Epithelial cell of proximal tubule (primary cell): Measurements from ENCODE around the gene AKAP13. TPM values are rescaled to one million over a fixed set of nuclear protein-coding genes. Genes with fewer than 3 reads are reported as not detected.
A peak's percentile ranks its signal among the peaks of the same experiment; 100 is the strongest.

Experiments
- DNase-seq: peaks from one replicate; pipeline ENCODE4 v3.0.0-alpha.2; 2011; ENCODE audit warnings: low read depth
- H3K4me3 ChIP-seq: 2 replicates; pipeline ENCODE4 v1.5.1; 2011; ENCODE audit warnings: low read depth, mild to moderate bottlenecking, low read length
- total RNA-seq: library from RNA; depleted of rRNA; stranded (reverse); fragments of >200 nt; gene quantifications from 2 replicates; pipeline ENCODE4 v1.2.3, GENCODE V29; 2015
- TF ChIP-seq, protein P1 (sequence below): conservative IDR thresholded peaks from 2 replicates; pipeline ENCODE4 v1.5.1; 2012; ENCODE audit warnings: low read depth, mild to moderate bottlenecking, low read length

Gene AKAP13
- total RNA-seq, 1 donor from 2014 or later: 40.9 TPM

DNA sequence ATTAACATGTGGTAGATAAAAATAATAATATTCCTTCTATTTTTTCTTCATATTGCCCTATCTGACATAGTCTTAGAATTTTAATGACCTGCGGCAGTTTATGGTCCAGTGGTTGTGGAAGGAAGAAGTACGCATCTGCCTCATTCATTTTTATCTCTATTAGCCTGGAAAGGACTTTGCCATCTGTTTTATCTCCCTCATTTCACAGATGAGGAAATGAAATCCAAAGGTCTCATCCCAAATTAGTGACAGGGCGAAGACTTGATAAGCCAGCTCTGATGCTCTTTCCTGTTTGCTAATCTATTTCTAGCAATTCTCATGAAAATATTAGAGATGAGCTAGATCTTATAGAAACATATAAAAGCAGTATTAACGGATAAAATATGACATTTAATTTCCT is 301.0 kb downstream of the AKAP13 start:
- DNase-seq: no peak
- TF ChIP-seq, protein P1, sequence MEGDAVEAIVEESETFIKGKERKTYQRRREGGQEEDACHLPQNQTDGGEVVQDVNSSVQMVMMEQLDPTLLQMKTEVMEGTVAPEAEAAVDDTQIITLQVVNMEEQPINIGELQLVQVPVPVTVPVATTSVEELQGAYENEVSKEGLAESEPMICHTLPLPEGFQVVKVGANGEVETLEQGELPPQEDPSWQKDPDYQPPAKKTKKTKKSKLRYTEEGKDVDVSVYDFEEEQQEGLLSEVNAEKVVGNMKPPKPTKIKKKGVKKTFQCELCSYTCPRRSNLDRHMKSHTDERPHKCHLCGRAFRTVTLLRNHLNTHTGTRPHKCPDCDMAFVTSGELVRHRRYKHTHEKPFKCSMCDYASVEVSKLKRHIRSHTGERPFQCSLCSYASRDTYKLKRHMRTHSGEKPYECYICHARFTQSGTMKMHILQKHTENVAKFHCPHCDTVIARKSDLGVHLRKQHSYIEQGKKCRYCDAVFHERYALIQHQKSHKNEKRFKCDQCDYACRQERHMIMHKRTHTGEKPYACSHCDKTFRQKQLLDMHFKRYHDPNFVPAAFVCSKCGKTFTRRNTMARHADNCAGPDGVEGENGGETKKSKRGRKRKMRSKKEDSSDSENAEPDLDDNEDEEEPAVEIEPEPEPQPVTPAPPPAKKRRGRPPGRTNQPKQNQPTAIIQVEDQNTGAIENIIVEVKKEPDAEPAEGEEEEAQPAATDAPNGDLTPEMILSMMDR: no peak

DNA sequence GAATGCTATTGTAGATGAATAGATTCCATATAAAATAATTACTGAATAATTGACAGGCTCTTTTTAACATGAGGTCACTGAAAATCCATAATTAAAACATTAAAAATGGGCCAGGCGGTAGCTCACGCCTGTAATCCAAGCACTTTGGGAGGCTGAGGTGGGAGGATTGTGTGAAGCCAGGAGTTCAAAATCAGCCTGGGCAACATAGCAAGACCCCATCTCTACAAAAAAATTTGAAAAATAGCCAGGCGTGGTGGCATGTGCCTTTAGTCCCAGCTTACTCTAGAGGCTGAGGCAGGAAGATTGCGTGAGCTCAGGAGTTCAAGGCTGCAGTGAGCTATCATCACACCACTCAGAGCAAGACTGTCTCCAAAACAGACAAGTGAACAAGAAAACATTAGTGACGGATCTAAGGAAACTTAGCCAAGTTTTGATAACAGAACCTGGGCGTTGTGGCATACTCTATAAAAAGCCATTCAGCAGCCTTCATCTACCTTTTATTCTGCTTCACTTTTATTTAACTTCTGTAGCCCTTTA is 303.8 kb downstream of the AKAP13 start:
- no peak overlapping the region for H3K4me3 ChIP-seq
- TF ChIP-seq, protein P1: no peak
- no peak for DNase-seq

More for the DNA sequence above, 301.0 kb downstream of the AKAP13 start:
- H3K4me3 ChIP-seq: no peak overlapping the region

DNA sequence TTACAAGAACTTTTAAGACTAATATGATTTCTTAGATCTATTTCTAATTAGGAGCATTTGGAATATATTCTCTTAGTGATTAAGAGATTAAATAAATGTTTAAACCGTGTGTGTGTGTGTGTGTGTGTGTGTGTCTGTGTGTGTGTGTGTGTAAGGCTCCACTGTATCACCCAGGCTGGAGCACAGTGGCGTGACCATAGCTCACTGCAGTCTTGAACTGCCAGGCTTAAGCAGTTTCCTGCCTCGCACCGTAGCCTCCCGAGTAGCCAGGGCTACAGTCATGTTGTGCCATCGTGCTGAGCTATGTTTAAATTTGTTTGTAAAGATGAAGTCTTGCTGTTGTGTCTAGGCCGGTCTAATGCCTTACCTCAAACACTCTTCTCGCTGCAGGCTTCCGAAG is 305.0 kb downstream of the AKAP13 start:
- H3K4me3 ChIP-seq: no peak overlapping the region
- TF ChIP-seq, protein P1: no peak
- no peak for DNase-seq

DNA sequence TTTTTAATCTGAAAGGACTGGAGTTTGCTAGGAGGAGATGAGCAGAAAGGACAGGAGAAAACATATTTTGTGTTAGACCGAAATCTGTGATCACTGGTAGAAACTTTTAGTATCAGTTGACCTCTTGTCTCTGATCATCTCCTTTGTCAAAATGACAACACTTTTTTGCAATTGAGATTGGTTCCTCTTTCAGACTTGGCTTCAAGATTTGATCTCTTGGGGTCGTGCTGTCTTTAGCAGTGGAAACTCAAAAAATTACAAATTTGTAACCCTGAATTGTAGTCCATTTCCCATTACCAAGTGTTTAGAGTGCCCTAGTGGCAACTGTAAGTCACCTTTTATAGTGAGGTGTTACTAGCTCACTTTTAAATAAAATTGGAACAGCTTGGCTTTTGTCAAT is 306.9 kb downstream of the AKAP13 start:
- no peak for DNase-seq
- H3K4me3 ChIP-seq: no peak overlapping the region
- TF ChIP-seq, protein P1: no peak

DNA sequence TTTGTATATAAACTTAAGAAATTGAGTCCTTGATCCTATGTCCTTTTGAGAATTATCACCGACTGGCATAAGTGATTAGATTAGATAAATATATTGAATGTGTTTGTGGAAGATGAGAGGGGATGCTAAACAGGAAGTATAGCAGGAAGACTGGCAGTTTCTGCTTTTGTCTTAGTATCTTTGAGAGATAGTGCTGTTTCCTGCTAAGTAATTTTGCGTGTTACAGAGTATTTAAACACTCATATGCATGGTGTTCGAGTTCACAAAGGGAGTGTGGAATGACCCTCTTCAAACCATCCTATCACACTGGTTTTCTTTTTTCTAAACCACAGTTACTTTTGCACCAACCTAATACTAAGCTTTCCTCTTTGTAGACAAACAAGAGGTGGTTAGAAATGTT is 308.3 kb downstream of the AKAP13 start:
- TF ChIP-seq, protein P1: no peak

DNA sequence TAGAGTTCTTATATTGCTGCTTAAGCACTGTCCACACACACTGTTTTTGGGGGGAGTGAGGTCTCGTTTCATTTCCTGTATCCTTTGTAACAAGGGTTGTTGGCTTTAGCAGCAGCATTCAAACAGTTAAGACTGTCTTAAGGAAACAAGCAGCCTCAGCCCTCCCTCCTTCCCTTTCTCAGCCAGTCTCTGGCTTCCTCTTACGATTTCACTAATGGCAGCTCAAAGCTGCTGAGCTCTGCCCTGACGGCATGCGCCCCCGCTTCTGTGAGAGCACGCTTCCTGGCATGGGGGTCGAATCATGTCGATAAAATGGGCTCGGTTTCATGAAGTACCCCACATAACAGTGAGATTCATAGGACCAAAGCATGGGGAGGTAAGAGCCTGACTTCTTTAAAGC is 309.3 kb downstream of the AKAP13 start:
- H3K4me3 ChIP-seq: peak overlapping the region; percentile 26
- TF ChIP-seq, protein P1: no peak
- no peak for DNase-seq

More for the DNA sequence above, 308.3 kb downstream of the AKAP13 start:
- DNase-seq: no peak
- no peak overlapping the region for H3K4me3 ChIP-seq

DNA sequence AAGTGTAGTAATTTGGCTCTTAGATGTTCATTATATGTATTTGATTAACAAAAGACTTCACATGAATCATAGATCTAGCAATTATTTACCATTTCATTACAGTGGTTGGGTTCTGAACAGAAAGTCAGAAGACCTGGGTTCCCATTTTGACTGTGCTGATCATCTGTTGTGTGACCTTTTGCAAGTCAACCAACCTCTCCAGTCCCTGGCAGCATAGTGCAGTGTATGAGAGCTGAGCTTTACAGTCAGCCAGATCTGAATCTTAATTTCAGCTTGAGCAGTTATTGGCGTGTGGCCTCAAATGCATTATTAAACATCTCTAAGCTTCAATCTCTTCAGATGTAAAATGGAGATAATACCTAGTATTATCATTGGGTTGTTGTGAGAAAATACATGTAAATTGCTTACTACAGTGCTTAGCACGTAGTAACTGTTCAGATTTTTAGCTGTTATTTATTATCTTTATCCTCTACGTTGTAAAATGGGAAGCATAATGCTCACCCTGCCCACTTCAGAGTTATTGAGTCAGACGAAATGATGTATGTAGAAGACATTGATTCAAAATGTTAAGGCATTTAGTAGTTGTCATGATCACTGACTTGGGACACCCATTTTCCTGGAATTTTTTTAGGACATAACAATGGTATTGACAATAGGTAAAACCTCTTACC is 310.3 kb downstream of the AKAP13 start:
- no peak for DNase-seq
- no peak overlapping the region for H3K4me3 ChIP-seq
- TF ChIP-seq, protein P1: no peak
